ENCODE measurements around the gene GUCY1A1.

- TF ChIP-seq EZH2 (IDR thresholded peaks at IDR 0.05; ENCODE audit: insufficient read depth, low read length) (no peak), CTCF (IDR thresholded peaks at IDR 0.05; ENCODE audit: insufficient read depth, low read depth, low read length) (no peak)
Measured at GRCh38 chr4:155713911-155714310, 47.3 kb downstream of the GUCY1A1 start.
